Measurements from ENCODE around the gene FNDC10.
"Not testable (repeated sequence)": the region's sequence is repeated elsewhere in the genome, so short reads cannot be mapped to it uniquely, and the experiment has no call there.

Gene FNDC10
- total RNA-seq, result 4.7 reads per million, percentile 18 among the genes with 10 or more reads in this experiment

- DNase-seq, result no peak
Measured at GRCh38 chr1:1599935-1600860, at the start of gene FNDC10. Gene FNDC10, minus strand, starts transcription at chr1:1600135. Its CDS starts 120 bp downstream, at chr1:1600015.

GRCh38 chr1:1648265-1648664 lies 48.3 kb upstream of the FNDC10 start:
- DNase-seq, result not testable (repeated sequence)

DNA sequence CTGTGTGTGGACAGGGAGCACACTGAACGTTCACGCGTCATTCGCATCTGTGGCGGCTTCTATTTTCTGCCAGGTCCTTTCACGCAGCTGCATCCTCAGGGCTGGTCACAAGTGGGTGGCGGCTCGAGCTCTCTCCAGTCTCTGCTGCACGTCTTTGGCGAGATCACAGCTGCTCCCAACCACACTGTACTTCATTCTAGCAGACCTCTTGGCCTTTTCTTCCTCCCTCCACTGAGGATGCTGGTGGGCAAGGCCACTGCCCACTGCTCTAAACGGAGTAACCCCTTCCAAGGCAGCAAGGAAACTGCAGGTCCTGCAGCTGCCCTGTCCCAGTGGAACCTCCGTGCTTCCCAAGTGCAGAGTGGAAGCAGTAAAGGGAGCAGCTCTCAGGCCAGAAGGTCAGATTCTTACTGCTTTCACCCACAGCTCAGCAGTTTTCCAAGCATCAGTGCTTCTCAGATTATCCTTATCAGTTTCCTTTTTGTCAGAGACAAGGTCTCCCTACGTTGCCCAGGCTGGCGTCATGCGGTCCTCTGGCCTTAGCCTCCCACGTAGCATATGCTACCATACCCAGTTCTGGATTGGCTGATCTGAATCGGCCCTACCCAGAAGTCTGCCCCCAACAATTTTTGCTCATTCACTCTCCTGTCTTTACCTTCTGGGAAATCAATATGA lies 47.8 kb upstream of the FNDC10 start:
- not testable (repeated sequence) for DNase-seq

- not testable (repeated sequence) for DNase-seq
Measured at GRCh38 chr1:1646326-1646725, 46.4 kb upstream of the FNDC10 start.

- DNase-seq, result not testable (repeated sequence)
Measured at GRCh38 chr1:1640711-1641461, 41.0 kb upstream of the FNDC10 start.

GRCh38 chr1:1640081-1640480 lies 40.1 kb upstream of the FNDC10 start:
- not testable (repeated sequence) for DNase-seq

GRCh38 chr1:1639368-1639767 lies 39.4 kb upstream of the FNDC10 start:
- not testable (repeated sequence) for DNase-seq

DNA sequence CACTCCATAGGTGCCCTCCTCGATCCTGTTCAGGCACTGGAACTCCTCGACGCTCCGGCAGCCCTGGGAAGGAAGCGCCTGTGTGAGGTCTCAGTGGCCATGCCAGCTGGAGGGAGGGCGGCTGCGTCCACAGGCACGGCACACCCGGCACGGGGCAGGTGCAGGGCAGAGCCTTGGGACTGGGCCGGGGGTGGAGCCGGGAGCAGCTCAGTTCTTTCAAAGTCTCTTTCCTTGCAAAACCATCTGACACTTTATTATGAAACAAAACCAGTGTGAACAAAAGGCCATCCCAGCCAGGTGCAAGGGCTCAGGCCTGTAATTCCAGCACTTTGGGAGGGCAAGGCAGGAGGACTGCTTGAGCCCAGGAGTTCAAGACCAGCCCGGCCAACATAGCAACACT lies 38.6 kb upstream of the FNDC10 start:
- not testable (repeated sequence) for DNase-seq

DNA sequence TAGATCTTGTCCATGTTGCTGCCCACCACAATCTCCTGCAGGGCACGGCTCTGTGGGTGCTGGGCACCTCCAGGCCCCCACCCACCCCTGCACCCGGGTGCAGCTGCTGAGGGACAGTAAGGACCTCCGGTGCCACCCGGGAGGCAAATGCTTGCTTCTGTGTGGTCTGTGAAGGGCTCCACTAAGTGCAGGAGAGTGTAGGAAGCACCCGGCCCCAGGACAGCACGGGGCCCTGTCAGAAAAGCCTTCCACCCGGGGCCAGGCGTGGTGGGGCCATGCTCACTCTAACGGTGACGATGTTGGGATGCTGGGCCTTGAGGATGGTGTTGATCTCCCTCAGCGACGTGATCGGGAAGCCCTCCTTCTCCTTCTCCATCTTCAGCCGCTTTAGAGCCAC lies 37.5 kb upstream of the FNDC10 start:
- DNase-seq, result not testable (repeated sequence)

- not testable (repeated sequence) for DNase-seq
Measured at GRCh38 chr1:1636621-1637478, 36.9 kb upstream of the FNDC10 start.

DNA sequence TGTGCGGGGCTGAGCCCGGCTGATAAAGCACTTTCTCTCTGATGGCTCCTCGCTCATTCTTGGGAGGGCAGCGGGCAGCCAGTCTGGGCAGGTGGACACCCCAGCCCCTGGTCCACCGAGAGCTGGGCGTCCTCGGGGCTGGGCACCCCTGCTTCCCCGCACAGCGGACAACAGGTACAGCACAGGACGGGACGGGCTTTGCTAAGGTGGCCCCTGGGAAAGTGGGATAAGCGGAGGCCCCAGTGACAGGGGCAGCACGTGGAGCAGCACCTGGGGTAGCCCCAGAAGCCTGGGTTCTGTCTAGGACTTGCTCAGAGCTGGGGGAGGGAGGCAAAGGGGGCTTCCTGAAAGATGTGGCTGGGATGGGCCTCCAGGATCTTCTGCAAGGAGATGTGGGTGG lies 34.7 kb upstream of the FNDC10 start:
- DNase-seq, result not testable (repeated sequence)

GRCh38 chr1:1633409-1633808 lies 33.5 kb upstream of the FNDC10 start:
- not testable (repeated sequence) for DNase-seq

DNA sequence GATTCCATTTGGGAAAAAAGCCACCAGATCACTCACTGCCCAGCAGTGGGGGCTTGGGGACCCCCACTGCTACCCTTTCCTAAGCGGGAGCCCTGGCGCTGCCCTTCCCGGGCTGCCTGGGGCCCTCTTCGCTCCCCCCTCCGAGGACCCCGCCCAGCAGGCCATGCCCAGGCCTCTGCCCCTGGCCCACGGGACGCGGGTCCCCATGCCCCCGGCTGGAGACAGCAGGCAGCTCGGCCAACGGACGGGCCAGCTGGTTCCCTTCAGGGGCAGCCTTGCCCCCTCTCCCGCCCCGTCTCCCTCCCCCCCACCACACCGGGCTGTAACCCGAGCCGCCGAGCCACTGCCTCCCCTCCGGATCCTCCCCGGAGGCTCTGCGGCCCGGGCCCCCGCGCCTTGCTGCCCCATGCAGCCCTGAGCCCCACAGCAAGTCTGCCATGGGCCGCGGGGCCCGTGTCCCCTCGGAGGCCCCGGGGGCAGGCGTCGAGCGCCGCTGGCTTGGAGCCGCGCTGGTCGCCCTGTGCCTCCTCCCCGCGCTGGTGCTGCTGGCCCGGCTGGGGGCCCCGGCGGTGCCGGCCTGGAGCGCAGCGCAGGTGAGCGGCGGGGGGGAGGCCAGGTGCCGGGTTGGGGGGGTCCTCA lies 32.0 kb upstream of the FNDC10 start, which contains the start of gene MMP23B:
Gene MMP23B (plus strand): TSS at position 392 of the 639 bp plus-strand sequence. CDS start 46 bp downstream, at position 438.
- DNase-seq, result no peak

- DNase-seq, result no peak
Measured at GRCh38 chr1:1630965-1631781, 31.2 kb upstream of the FNDC10 start.

GRCh38 chr1:1630191-1630964 lies 30.4 kb upstream of the FNDC10 start:
- DNase-seq, result peak; percentile 90

GRCh38 chr1:1629430-1630190 lies 29.7 kb upstream of the FNDC10 start:
- DNase-seq, result peak; percentile 72

GRCh38 chr1:1628754-1629429 lies 29.0 kb upstream of the FNDC10 start:
- DNase-seq, result no peak

Measured in effector CD4-positive, alpha-beta T cell (primary cell).